ENCODE results near the gene CDK19. TPM values are rescaled to one million over a fixed set of nuclear protein-coding genes. Genes with fewer than 3 reads are reported as not detected.

CDK19 gene
- total and polyA plus RNA-seq, 9 of the 15 experiments (the other 6 are each of a cell fraction or from before 2014, with no cell fraction given) = 3.8 to 15.2 (median 7.4) TPM

- TF ChIP-seq ZMIZ1 (IDR thresholded peaks at IDR 0.05; ENCODE audit: low read depth in 2 of 2, low read length in 2 of 2) (no peak), E2F3 (CRISPR knock-in tag; IDR thresholded peaks at IDR 0.05) (no peak), TSC22D4 (tag; IDR thresholded peaks at IDR 0.05) (no peak), TEAD4 (IDR thresholded peaks at IDR 0.05; ENCODE audit: low read length) (no peak), TEAD4 (CRISPR knock-in tag; IDR thresholded peaks at IDR 0.05; ENCODE audit: borderline replicate concordance) (no peak), POLR2AphosphoS2 (IDR thresholded peaks at IDR 0.05; ENCODE audit: low read length) (no peak), XRCC4 (IDR thresholded peaks at IDR 0.05; ENCODE audit: extremely low read depth, insufficient read depth, insufficient read length) (no peak), ARID3B (CRISPR knock-in tag; IDR thresholded peaks at IDR 0.05; ENCODE audit: borderline replicate concordance) (no peak), MYBL2 (IDR thresholded peaks at IDR 0.05; ENCODE audit: low read depth) (no peak), MYBL2 (CRISPR knock-in tag; IDR thresholded peaks at IDR 0.05; ENCODE audit: borderline replicate concordance) (no peak), ARID3A (IDR thresholded peaks at IDR 0.05; ENCODE audit: borderline replicate concordance, low read depth, low read length) (no peak), XRCC3 (IDR thresholded peaks at IDR 0.05) (no peak), ZKSCAN3 (CRISPR knock-in tag; IDR thresholded peaks at IDR 0.05) (no peak), HIVEP1 (CRISPR knock-in tag; IDR thresholded peaks at IDR 0.05) (0 out of 2 replicates have a peak, but pooled peaks have one; percentile 4), ZC3H4 (CRISPR knock-in tag; IDR thresholded peaks at IDR 0.05; ENCODE audit: borderline replicate concordance) (no peak), SAFB (IDR thresholded peaks at IDR 0.05; ENCODE audit: borderline replicate concordance, low read depth, low read length) (no peak), FOXP1 (CRISPR knock-in tag; IDR thresholded peaks at IDR 0.05) (no peak), CAMTA2 (CRISPR knock-in tag; conservative IDR thresholded peaks at IDR 0.05) (no peak), ZC3H8 (IDR thresholded peaks at IDR 0.05) (no peak), RFX7 (CRISPR knock-in tag; IDR thresholded peaks at IDR 0.05) (no peak), FOXA1 (IDR thresholded peaks at IDR 0.05; ENCODE audit: borderline replicate concordance) (no peak), ZBTB7A (IDR thresholded peaks at IDR 0.05; ENCODE audit: borderline replicate concordance, control insufficient read depth, low read depth, low read length) (no peak), CC2D1A (IDR thresholded peaks at IDR 0.05) (no peak)
- TF ChIP-seq, protein P1, sequence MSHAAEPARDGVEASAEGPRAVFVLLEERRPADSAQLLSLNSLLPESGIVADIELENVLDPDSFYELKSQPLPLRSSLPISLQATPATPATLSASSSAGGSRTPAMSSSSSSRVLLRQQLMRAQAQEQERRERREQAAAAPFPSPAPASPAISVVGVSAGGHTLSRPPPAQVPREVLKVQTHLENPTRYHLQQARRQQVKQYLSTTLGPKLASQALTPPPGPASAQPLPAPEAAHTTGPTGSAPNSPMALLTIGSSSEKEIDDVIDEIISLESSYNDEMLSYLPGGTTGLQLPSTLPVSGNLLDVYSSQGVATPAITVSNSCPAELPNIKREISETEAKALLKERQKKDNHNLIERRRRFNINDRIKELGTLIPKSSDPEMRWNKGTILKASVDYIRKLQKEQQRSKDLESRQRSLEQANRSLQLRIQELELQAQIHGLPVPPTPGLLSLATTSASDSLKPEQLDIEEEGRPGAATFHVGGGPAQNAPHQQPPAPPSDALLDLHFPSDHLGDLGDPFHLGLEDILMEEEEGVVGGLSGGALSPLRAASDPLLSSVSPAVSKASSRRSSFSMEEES (CRISPR knock-in tag; IDR thresholded peaks at IDR 0.05) = no peak
Observed at GRCh38 chr6:110574817-110575216, 240.5 kb downstream of the CDK19 start (continued).

Data from K562 (cell line).